ENCODE measurements around the gene CCDC27. TPM values are rescaled to one million over a fixed set of nuclear protein-coding genes. Genes with fewer than 3 reads are reported as not detected.

CCDC27 gene
- total RNA-seq, 1 experiment from 2014 or later, result not detected

- no peak overlapping the region for H3K27ac Mint-ChIP-seq (ENCODE audit: unreplicated experiment)
- no peak for DNase-seq
- H3K36me3 ChIP-seq (ENCODE audit: control insufficient read depth, insufficient read depth, low read length), result no peaks in the 10 kb centered on the region
- H3K4me3 ChIP-seq (ENCODE audit: low read depth, low read length), result no peak overlapping the region
- H3K9me3 ChIP-seq, result no peaks in the 10 kb centered on the region
- H3K27me3 ChIP-seq (replicated peaks; ENCODE audit: control insufficient read depth, insufficient read depth, low read length), result no peaks in the 10 kb centered on the region
- ChIA-PET POLR2A (interaction anchor here (0.6 kb wide), 1 partner anchor 21 kb away, joined by 6 read pairs; no protein-coding TSS in a partner anchor), CTCF (no interaction called here)
- H3K36me3 Mint-ChIP-seq (ENCODE audit: insufficient read depth, unreplicated experiment), result peaks cover 64% of the 10 kb centered on the region
- H3K4me3 Mint-ChIP-seq (ENCODE audit: unreplicated experiment), result no peak overlapping the region
- intact Hi-C loops (cut with micrococcal nuclease; ENCODE audit: unreplicated experiment), result no loop called here
- no peak for TF ChIP-seq CTCF (IDR thresholded peaks at IDR 0.05; ENCODE audit: insufficient read depth in 1 of 2, low read depth in 1 of 2, low read length in 1 of 2, severe bottlenecking in 1 of 2, unreplicated experiment in 1 of 2)
- no peaks in the 10 kb centered on the region for H3K9me3 Mint-ChIP-seq (ENCODE audit: unreplicated experiment)
- no peaks in the 10 kb centered on the region for H3K4me1 ChIP-seq
- BruUV-seq (replicated peaks), result no TSS peak
- H3K27me3 Mint-ChIP-seq (ENCODE audit: insufficient read depth, unreplicated experiment), result no peaks in the 10 kb centered on the region
- H3K4me1 Mint-ChIP-seq (ENCODE audit: low read depth, unreplicated experiment), result no peaks in the 10 kb centered on the region
Observed at GRCh38 chr1:3787745-3788605, 35.7 kb downstream of the CCDC27 start.

DNA sequence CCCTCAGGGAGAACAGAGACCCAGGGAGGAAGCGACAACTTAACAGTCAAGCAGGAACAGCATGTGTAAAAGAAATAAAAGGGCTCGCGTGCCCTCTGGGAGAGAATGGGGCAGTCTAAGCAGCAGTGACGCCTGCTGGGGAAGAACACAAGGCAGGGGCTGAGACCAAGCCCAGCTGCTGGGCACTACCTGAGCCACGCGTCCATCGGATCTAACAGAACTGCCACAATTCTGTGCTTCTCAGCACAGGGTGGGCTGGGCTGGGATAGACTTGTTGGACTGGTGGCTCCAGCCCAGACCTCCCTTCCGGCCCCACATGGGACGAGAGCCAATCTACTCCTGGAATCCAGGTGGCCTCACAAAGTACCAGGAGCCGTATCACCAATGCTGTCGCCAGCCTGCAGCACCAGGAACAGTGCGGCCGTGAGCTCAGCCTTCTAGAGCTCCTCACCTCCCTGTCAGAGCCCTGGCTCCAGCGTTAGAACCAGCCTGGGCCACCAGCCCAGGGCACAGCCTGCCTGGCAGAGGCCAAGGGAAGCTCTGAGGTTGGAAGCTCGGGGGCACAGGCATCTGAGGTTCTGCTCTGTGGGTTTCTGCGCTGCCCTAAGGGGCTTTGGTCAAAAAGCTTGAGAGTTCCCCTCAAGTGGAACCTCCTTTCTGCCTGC is 36.6 kb downstream of the CCDC27 start:
- intact Hi-C loops (cut with micrococcal nuclease; ENCODE audit: unreplicated experiment), result no loop called here
- POLR2A ChIA-PET, result no interaction called here
- no peak overlapping the region for H3K4me3 Mint-ChIP-seq (ENCODE audit: unreplicated experiment)
- TF ChIP-seq CTCF (IDR thresholded peaks at IDR 0.05; ENCODE audit: insufficient read depth in 1 of 2, low read depth in 1 of 2, low read length in 1 of 2, severe bottlenecking in 1 of 2, unreplicated experiment in 1 of 2), result no peak
- no peaks in the 10 kb centered on the region for H3K27me3 Mint-ChIP-seq (ENCODE audit: insufficient read depth, unreplicated experiment)
- H3K4me1 Mint-ChIP-seq (ENCODE audit: low read depth, unreplicated experiment), result no peaks in the 10 kb centered on the region
- no TSS peak for BruUV-seq (replicated peaks)
- Histone ChIP-seq H3K4me1 (no peaks in the 10 kb centered on the region), H3K4me3 (ENCODE audit: low read depth, low read length) (no peak overlapping the region), H3K9me3 (no peaks in the 10 kb centered on the region), H3K36me3 (ENCODE audit: control insufficient read depth, insufficient read depth, low read length) (no peaks in the 10 kb centered on the region), H3K27me3 (replicated peaks; ENCODE audit: control insufficient read depth, insufficient read depth, low read length) (no peaks in the 10 kb centered on the region)
- DNase-seq, result no peak
- peaks cover 56% of the 10 kb centered on the region for H3K36me3 Mint-ChIP-seq (ENCODE audit: insufficient read depth, unreplicated experiment)
- no peak overlapping the region for H3K27ac Mint-ChIP-seq (ENCODE audit: unreplicated experiment)
- H3K9me3 Mint-ChIP-seq (ENCODE audit: unreplicated experiment), result no peaks in the 10 kb centered on the region
- CTCF ChIA-PET, result no interaction called here

- Histone ChIP-seq H3K9me3 (no peaks in the 10 kb centered on the region), H3K36me3 (ENCODE audit: control insufficient read depth, insufficient read depth, low read length) (no peaks in the 10 kb centered on the region), H3K4me3 (ENCODE audit: low read depth, low read length) (no peak overlapping the region), H3K27me3 (replicated peaks; ENCODE audit: control insufficient read depth, insufficient read depth, low read length) (no peaks in the 10 kb centered on the region), H3K4me1 (no peaks in the 10 kb centered on the region)
- ChIA-PET POLR2A (no interaction called here), CTCF (no interaction called here)
- no peak overlapping the region for H3K4me3 Mint-ChIP-seq (ENCODE audit: unreplicated experiment)
- BruUV-seq (replicated peaks), result no TSS peak
- H3K4me1 Mint-ChIP-seq (ENCODE audit: low read depth, unreplicated experiment), result no peaks in the 10 kb centered on the region
- H3K9me3 Mint-ChIP-seq (ENCODE audit: unreplicated experiment), result no peaks in the 10 kb centered on the region
- DNase-seq, result no peak
- H3K27ac Mint-ChIP-seq (ENCODE audit: unreplicated experiment), result no peak overlapping the region
- no peaks in the 10 kb centered on the region for H3K27me3 Mint-ChIP-seq (ENCODE audit: insufficient read depth, unreplicated experiment)
- intact Hi-C loops (cut with micrococcal nuclease; ENCODE audit: unreplicated experiment), result no loop called here
- H3K36me3 Mint-ChIP-seq (ENCODE audit: insufficient read depth, unreplicated experiment), result peaks cover 48% of the 10 kb centered on the region
- no peak for TF ChIP-seq CTCF (IDR thresholded peaks at IDR 0.05; ENCODE audit: insufficient read depth in 1 of 2, low read depth in 1 of 2, low read length in 1 of 2, severe bottlenecking in 1 of 2, unreplicated experiment in 1 of 2)
Observed at GRCh38 chr1:3789421-3790300, 37.4 kb downstream of the CCDC27 start.

Data from Caco-2 (cell line).